AG09319 (cell line): ENCODE results near the gene PASK.

Experiments used
- DNase-seq: peaks from one replicate; pipeline ENCODE4 v3.0.0-alpha.2; 2010; ENCODE audit warnings: low read depth; ENCODE audit errors: extremely low read depth
- CTCF ChIP-seq: IDR thresholded peaks from 2 replicates; pipeline ENCODE4 v1.5.1; 2011; ENCODE audit warnings: low read depth, mild to moderate bottlenecking, inconsistent platforms, low read length, moderate library complexity

PASK gene

GRCh38 chr2:241191081-241191480 is 41.8 kb upstream of the PASK start:
- TF ChIP-seq CTCF = no peak
- DNase-seq = no peak

- no peak for TF ChIP-seq CTCF
- no peak for DNase-seq
Measured at GRCh38 chr2:241190291-241190981, 41.2 kb upstream of the PASK start.

GRCh38 chr2:241189856-241190201 is 40.6 kb upstream of the PASK start:
- DNase-seq = no peak
- TF ChIP-seq CTCF = no peak

GRCh38 chr2:241189093-241189855 is 40.0 kb upstream of the PASK start:
- no peak for TF ChIP-seq CTCF
- no peak for DNase-seq

GRCh38 chr2:241188361-241189092 is 39.3 kb upstream of the PASK start, which contains the start of gene ANO7:
ANO7 (plus strand) TSS chr2:241188677; CDS start chr2:241190064, 1,387 bp downstream.
- no peak for DNase-seq
- TF ChIP-seq CTCF = no peak

- no peak for TF ChIP-seq CTCF
Measured at GRCh38 chr2:241187918-241188234, 38.6 kb upstream of the PASK start.

More at GRCh38 chr2:241187918-241188234, 38.6 kb upstream of the PASK start:
- DNase-seq = no peak
